MCF 10A (cell line): ENCODE measurements around the gene FRAS1. TPM values are rescaled to one million over a fixed set of nuclear protein-coding genes. Genes with fewer than 3 reads are reported as not detected.

Experiments
- BruUV-seq: library from RNA; stranded (reverse); fragments of 400-500 nt; replicated peaks from 2 replicates; lab custom pipeline; 2021; lab: Mats Ljungman, UMichigan
- CTCF ChIA-PET: fragments of 300-600 bp; sonication (Branson Sonifier 250); formaldehyde crosslinking; extraction: SDS; loops from one replicate; lab custom pipeline; 2021; ENCODE audit warnings: antibody characterized with exemption, inconsistent platforms; lab: Yijun Ruan, JAX
- POLR2A ChIA-PET: fragments of 300-600, 350-650 bp; sonication (Branson Sonifier 250); formaldehyde crosslinking; extraction: SDS; loops from one replicate; lab custom pipeline; 2020; ENCODE audit warnings: antibody characterized with exemption, inconsistent platforms; lab: Yijun Ruan, JAX
- DNase-seq: peaks from one replicate; pipeline ENCODE4 v3.0.0-alpha.2; 2018; ENCODE audit not compliant: unreplicated experiment
- H3K27ac Mint-ChIP-seq: one replicate; pipeline ENCODE4 v1.8.0; 2022; ENCODE audit warnings: mild to moderate bottlenecking, low read depth, mixed read lengths; ENCODE audit not compliant: unreplicated experiment
- H3K27me3 Mint-ChIP-seq: one replicate; pipeline ENCODE4 v1.8.0; 2022; ENCODE audit warnings: mixed read lengths; ENCODE audit not compliant: insufficient read depth, unreplicated experiment
- H3K36me3 Mint-ChIP-seq: one replicate; pipeline ENCODE4 v1.8.0; 2022; ENCODE audit warnings: mild to moderate bottlenecking, moderate library complexity, mixed read lengths; ENCODE audit not compliant: insufficient read depth, unreplicated experiment
- H3K4me1 Mint-ChIP-seq: one replicate; pipeline ENCODE4 v1.8.0; 2022; ENCODE audit warnings: mixed read lengths; ENCODE audit not compliant: insufficient read depth, unreplicated experiment
- H3K4me3 Mint-ChIP-seq: one replicate; pipeline ENCODE4 v1.8.0; 2022; ENCODE audit warnings: mild to moderate bottlenecking, moderate library complexity, mixed read lengths; ENCODE audit not compliant: unreplicated experiment
- H3K9me3 Mint-ChIP-seq: one replicate; pipeline ENCODE4 v1.8.0; 2022; ENCODE audit warnings: mixed read lengths; ENCODE audit not compliant: unreplicated experiment
- CTCF ChIP-seq: fragments of 200-600 bp; IDR thresholded peaks from one replicate; pipeline ENCODE4 v1.8.0; 2022; ENCODE audit warnings: antibody characterized with exemption, mild to moderate bottlenecking; ENCODE audit not compliant: unreplicated experiment
- intact Hi-C: fragments of 100-400 bp; cut with micrococcal nuclease; formaldehyde crosslinking; loops from 2 replicates; pipeline ENCODE4 v1.14.1; 2022
- total RNA-seq: library from RNA; stranded (reverse); gene quantifications from 2 replicates; pipeline ENCODE4 v1.2.3, GENCODE V29; 2022

The FRAS1 gene
- total RNA-seq, 1 experiment from 2014 or later: 2.0 TPM

GRCh38 chr4:78024085-78024484 lies 33.0 kb upstream of the FRAS1 start:
- TF ChIP-seq CTCF: no peak
- ChIA-PET POLR2A (no interaction called here), CTCF (no interaction called here)
- H3K4me1 Mint-ChIP-seq: no peaks in the 10 kb centered on the region
- no peaks in the 10 kb centered on the region for H3K9me3 Mint-ChIP-seq
- no TSS peak for BruUV-seq
- H3K36me3 Mint-ChIP-seq: no peaks in the 10 kb centered on the region
- H3K4me3 Mint-ChIP-seq: no peak overlapping the region
- no peak overlapping the region for H3K27ac Mint-ChIP-seq
- DNase-seq: no peak
- H3K27me3 Mint-ChIP-seq: no peaks in the 10 kb centered on the region
- intact Hi-C loops: no loop called here

GRCh38 chr4:78024576-78025091 lies 32.5 kb upstream of the FRAS1 start:
- Mint-ChIP-seq H3K36me3 (no peaks in the 10 kb centered on the region), H3K4me3 (no peak overlapping the region), H3K27ac (no peak overlapping the region), H3K4me1 (no peaks in the 10 kb centered on the region), H3K27me3 (no peaks in the 10 kb centered on the region), H3K9me3 (no peaks in the 10 kb centered on the region)
- POLR2A ChIA-PET: no interaction called here
- CTCF ChIA-PET: interaction anchor here (0.6 kb wide), 1 partner anchor 463 kb away, joined by 3 read pairs; no protein-coding TSS in a partner anchor
- no peak for DNase-seq
- no peak for TF ChIP-seq CTCF
- BruUV-seq: no TSS peak
- intact Hi-C loops: no loop called here

GRCh38 chr4:78031417-78031950 lies 25.6 kb upstream of the FRAS1 start:
- no TSS peak for BruUV-seq
- no peak overlapping the region for H3K4me3 Mint-ChIP-seq
- intact Hi-C loops: no loop called here
- no peak for TF ChIP-seq CTCF
- DNase-seq: no peak
- ChIA-PET POLR2A (interaction anchor here (1.2 kb wide), 1 partner anchor 28 kb away, joined by 4 read pairs; no protein-coding TSS in a partner anchor), CTCF (interaction anchor here (0.7 to 1.7 kb wide), 5 partner anchors 10 to 486 kb away, joined by 3 to 5 read pairs (median 3); partner anchors contain the start of gene FRAS1)
- no peak overlapping the region for H3K27ac Mint-ChIP-seq
- peaks cover 4% of the 10 kb centered on the region for H3K36me3 Mint-ChIP-seq
- H3K9me3 Mint-ChIP-seq: no peaks in the 10 kb centered on the region
- H3K4me1 Mint-ChIP-seq: no peaks in the 10 kb centered on the region
- no peaks in the 10 kb centered on the region for H3K27me3 Mint-ChIP-seq

GRCh38 chr4:78032446-78032845 lies 24.7 kb upstream of the FRAS1 start:
- BruUV-seq: no TSS peak
- peaks cover 4% of the 10 kb centered on the region for H3K36me3 Mint-ChIP-seq
- intact Hi-C loops: no loop called here
- no peak for TF ChIP-seq CTCF
- no peaks in the 10 kb centered on the region for H3K27me3 Mint-ChIP-seq
- ChIA-PET POLR2A (interaction anchor here (1.2 kb wide), 1 partner anchor 29 kb away, joined by 4 read pairs; no protein-coding TSS in a partner anchor), CTCF (interaction anchor here (0.9 to 1.7 kb wide), 4 partner anchors 11 to 485 kb away, joined by 3 to 5 read pairs (median 4); partner anchors contain the start of gene FRAS1)
- no peak overlapping the region for H3K4me3 Mint-ChIP-seq
- no peaks in the 10 kb centered on the region for H3K9me3 Mint-ChIP-seq
- no peaks in the 10 kb centered on the region for H3K4me1 Mint-ChIP-seq
- H3K27ac Mint-ChIP-seq: no peak overlapping the region
- peak; percentile 9 for DNase-seq
